Measurements from ENCODE around the gene KIF25.

Gene KIF25

DNA sequence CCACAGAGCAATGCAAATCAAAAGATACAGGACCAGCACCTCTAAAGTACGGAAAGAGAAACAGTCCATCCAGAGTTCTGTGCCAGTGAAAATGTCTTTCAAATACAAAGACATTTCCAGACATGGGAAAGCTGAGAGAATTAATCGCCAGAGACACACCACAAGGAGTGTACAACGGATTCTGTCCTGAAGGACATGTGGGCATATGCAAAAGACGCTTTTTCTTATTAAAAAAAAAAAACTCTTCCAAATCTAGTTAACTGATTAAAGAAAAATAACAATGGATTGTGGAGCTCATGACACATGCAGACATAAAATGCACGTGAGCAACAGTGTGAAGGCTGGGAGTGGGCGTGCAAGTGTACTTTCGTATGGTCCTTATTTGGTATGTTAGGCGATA lies 22.8 kb downstream of the KIF25 start:
- DNase-seq: no peak

DNA sequence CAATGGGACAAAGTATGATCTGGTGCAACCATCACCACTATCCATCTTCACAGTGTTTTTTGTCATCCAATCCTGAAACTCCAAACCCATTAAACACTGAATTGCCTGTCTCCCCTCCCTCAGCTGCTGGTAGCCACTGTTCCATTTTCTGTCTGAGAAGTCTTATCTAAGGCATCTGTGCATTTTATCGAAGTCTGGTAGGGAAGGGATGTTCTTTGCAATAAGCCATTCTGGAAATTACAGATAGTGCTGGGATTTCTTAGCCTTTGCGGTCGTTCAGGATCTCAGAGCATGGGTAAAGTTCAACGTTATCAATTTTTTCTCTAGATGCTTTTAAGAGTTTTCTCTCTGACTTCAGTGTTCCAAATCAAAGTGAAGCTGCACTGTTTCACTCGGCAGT lies 24.1 kb downstream of the KIF25 start:
- DNase-seq: no peak

DNA sequence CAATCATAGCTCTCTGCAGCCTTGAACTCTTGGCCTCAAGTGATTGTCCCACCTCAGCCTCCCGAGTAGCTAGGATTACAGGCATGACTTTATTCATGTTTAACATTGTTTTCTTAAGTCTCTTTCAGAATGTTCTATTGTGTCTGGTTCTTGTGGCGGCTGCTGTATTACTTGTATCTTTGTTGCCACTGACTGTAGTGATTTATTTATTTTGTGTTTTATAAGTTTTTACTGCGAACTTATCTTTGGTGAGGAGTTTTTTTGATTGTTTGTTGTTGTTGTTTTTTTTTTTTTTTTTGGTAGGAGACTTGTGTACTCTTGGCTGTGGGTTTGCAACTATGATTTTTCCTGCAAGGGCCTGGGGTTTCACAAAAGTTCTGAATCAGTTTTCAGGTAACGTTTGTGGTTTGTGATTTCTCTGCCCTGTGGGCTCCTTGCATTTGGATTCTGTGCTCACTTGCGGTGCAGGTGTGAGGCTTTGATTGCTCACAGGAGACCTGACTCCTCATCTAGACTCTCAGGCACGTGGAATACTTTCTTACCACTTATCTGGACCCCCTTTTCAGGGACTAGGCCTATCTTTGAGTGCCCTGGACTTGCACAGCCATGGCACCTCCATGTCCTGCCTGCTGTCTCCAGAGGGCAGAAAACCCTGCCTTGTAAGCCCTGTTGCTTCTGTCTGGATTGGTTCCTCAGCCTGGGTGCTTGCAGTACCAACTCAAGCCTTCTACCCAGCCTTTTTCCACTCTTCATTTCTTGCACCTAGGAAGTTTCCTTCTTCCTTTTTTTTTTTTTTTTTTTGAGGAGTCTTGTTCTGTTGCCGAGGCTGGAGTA lies 25.2 kb downstream of the KIF25 start:
- DNase-seq: no peak

DNA sequence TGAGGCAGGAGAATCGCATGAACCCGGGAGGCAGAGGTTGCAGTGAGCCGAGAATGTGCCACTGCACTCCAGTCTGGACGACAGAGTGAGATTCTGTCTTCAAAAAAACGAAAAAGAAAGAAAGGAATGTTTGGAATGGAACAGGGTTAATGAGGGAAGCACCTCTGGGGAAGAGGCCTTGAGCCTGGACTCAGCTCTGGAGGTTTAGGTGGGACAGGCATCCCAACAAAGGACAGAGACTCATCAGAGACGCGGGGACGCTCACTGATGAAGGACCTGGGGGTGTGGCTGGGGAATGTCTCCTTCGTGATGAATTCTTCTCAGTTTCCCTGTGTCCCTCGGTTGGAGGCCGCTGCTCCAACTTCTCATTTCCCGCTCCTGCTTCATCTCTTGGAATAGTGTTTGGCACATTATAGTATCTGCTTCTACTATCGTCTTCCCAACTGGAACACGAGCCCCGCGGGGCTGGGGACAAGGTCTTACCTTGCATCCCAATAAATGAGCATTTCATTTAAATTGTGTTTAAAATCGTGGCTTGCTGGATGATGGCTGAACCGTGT lies 27.6 kb downstream of the KIF25 start:
- DNase-seq: no peak

DNA sequence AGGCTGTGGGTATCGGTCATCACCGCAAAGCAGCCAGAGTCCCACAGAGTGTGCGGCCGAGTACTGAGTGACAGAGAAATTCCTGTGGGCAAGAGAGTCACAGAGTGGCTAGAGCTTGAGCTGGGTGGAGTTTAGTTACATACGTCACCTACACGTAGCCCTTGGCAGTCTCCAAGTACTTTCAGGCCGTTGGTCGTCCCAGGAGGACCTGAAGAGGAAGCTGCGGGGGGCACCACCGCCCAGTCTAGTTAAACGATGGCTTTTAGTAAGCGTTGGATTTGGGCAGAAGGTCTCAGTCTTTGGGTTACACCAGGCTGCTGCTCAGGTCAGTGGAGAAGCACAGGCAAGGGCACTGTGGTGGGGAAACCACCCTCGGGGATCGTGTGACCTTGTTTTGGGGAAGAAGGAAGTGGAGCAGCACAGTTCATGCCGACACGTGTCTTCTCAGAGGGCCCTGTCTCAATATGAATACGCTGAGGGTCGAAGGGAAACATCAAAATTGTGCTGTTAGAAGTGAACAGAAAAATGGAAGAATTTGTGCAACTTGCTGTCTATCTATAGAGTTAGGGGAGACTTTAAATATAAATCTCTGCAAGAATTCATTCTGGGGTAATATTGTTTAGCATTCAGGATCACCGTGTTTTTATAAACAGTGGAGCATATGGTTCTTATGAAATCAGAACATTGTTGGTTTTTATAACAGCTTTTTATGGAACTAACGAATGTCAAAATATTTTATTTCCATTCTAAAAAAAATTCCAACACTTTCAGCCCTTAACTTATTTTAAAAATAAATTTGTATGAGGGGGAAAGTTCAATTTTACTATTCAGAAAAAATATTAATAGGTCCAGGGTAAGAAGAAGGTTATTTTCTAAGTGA lies 28.6 kb downstream of the KIF25 start:
- no peak for DNase-seq

DNA sequence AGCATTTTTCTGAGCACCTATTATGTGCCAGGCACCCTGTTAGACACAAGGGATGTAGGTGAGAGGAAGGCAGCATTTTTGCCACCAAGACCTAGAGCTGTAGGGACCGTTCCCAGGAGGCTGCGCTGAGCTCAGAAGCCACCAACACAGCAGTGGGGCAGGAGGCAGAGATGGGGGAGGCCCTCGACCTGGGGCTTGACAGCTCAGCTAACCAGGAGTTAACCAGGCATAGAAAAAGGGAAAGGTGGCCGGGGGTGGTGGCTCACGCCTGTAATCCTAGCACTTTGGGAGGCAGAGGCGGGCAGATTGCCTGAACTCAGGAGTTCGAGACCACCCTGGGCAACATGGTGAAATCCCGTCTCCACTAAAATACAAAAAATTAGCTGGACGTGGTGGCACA lies 29.5 kb downstream of the KIF25 start:
- DNase-seq: no peak

DNA sequence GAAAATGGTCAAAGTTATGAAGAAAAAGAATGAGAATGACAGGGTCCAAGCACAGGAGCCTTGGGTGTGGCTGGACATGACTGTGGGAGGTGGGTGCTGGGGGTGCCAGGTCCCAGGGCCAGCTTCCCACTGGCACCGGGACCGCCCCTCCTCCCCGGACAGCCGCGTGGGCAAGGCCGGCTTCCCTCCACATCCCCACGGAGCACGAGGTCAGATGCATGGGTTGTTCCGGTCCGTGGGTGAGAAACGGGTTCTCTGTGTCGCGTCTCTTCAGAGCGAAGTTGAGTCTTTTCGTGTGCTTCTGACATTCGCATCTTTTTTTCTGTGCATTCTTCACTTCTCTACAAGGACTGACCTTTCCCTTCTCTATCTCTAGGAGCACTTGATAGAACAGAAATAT lies 30.1 kb downstream of the KIF25 start:
- no peak for DNase-seq

DNA sequence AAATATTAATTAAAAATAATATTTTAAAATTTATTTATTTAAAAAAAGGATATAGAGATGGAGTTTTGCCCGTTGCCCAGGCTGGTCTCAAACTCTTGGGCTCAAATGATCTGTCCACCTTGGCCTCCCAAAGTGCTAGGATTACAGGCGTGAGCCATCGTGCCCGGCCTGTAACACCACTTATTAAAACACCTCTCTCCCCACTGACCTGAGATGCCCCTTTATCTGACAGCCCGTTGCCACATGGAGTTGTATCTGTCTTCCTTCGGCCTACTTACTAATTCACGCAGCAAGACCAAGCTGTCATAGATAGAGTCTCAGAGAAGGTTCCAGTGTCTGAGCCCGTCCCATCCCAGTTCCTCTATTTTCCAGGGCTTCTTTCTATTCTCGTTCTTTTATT lies 30.7 kb downstream of the KIF25 start:
- DNase-seq: no peak

DNA sequence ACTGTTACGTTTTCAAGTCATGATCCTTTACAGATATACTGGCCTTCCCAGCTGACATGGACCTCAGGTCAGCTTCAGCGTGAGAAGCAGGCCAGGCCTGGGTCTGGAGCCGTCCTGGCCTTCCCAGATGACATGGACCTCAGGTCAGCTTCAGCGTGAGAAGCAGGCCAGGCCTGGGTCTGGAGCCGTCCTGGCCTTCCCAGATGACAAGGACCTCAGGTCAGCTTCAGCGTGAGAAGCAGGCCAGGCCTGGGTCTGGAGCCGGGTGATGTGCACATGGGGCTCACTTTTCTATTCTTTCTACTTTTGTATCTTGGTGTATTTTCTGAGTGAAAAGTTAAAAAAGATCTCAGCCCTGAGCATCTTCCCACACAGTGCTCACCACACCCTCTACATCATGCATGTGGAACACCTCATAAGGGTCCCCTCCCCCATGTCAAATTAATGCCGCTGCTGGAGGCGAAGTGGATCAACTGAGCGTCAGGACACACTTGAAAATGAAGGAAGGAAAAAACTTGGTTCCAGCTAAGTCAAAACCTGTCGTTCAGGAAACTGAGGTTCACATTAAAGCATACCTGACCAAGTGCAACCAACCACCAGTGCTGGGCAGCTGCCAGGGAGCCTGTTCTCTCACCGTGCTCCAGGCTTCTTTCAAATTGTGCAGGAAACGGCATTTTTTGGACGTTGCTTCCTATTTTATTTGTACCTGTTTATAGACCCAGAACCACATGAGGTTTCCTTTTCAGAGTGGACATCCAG lies 32.2 kb downstream of the KIF25 start:
- DNase-seq: no peak

DNA sequence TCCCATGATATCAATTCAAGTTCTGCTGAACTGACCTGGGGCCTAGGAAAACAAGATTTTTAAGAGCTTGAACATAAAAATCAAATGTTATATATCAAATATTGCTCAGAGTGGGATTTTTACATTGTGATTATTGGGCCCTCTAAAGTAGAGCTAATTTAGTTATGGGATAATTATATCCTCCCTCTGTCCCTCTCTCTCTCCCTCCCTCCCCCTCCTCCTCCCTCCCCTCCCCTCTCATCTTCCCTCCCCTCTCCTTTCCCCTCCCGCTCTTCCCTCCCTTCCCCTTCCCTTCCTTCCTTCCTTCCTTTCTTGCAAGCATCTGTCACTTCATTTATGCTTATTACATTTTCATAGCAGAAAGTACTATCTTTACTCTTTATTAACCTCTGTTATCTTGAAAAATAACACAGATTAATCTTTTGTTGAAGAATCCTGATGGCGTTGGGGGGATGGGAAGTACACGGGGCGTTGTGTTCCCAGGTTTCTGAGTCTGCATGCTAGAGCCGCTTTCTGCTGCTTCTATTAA lies 32.8 kb downstream of the KIF25 start:
- DNase-seq: no peak

DNA sequence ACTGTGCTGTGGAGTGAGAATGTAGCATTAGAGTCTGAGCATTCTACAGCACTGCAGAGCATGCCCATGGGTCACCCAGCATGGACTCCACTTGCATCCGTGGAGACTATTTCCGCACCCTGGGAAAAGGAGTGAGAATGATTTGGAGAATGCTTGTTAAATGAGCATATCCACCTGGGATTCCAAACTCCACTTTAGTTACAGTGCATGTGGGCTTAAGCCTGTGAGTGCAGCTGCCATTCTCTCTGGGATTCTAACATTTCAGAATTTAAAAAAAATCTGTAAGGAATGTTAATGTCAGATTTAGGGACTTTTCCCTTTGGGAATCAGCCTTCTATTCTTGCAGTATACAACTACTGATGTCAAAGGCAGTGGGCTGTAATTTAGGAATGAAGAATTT lies 33.4 kb downstream of the KIF25 start:
- DNase-seq: no peak

DNA sequence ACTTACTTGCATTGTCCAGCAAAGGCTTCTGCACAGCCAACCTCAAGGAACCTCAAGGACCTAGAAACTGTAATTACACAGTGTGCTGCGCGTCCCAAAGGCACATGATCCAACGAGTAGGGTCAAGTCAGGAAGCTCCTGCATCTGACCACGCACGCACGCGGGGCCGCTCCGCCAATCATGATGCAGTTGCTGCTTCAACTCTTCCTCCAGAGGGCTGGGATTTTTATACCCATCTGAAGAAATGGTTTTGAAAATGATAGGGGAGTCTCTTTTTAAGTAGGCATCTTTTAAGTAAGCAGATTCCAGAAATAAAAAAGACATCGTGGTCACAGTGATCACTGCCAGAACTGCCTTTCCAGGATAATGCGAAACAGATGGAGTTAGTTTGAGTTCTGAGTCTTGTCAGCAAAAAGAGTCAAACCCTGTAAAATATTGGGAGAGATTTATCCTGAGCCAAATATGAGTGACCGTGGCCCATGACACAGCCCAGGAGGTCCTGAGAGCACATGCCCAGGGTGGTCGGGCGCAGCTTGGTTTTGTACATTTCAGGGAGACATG lies 34.0 kb downstream of the KIF25 start:
- no peak for DNase-seq

DNA sequence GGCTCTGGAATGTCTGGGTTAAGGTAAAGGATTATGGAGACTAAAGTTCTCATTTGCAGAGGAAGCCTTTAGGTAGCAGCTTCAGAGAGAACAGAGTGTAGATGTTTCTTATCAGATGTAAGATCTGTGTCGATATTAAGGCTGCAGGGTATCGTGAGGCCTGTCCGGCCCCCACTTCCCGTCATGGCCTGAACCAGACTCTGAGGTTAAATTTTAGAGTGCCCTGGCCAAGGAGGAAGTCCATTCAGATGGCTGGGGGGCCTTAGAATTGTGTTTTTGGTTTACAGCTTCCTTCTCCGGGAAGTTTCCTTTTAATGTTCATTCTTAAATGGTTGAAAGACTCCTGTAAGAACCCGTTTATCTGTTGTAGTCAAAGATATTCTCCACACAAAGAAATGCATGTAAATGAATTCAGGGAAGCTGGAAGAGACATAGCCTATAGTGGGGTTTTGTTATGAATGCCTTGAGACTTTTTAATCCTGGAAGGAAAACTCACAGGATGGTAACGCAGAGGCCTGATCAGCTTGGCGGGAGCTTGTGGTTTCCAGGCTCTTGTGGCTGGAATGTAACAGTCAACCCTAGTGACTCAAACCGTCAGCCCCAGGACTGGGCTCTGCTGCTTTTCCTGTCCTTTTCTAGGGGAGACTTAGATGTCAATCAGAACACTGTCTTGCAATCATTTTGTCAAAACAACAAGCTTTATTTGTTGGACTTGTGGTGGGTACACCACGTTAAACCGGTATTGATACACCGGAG lies 34.7 kb downstream of the KIF25 start:
- DNase-seq: no peak

DNA sequence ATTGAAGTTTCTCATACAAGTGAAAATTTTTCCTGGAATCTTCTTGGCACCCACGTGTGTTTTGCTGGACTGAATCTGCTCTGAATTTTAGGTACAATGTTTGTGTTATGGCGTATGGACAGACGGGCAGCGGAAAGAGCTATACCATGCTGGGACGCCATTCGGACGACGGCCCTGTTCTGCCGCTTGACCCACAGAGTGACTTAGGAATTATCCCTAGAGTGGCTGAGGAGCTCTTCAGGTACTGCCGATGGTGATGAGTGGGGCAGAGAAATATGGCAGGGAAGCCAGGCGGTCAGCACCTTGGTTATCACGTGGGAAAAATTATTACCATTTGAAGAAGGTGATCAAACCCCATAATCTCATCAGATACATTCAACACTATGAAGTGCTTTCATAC lies 36.3 kb downstream of the KIF25 start:
- DNase-seq: no peak

DNA sequence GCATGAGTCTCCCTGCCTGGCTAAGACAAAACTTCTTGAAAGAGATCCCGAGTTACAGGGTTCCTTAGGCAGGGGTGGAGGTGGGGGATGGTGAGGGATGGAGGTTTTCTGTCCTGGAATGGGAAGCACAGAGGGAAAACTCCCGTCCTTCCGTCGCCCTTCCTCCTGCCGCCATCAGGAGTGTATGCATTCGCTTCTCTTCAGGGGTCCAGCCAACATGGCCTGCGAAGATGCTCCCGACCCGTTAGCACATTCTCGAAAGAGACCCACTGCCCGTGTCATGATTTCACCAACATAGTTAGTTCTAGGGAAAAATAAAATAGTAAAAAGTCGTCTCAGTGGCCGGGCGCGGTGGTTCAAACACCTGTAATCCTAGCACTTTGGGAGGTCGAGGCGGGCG lies 37.1 kb downstream of the KIF25 start:
- no peak for DNase-seq

DNA sequence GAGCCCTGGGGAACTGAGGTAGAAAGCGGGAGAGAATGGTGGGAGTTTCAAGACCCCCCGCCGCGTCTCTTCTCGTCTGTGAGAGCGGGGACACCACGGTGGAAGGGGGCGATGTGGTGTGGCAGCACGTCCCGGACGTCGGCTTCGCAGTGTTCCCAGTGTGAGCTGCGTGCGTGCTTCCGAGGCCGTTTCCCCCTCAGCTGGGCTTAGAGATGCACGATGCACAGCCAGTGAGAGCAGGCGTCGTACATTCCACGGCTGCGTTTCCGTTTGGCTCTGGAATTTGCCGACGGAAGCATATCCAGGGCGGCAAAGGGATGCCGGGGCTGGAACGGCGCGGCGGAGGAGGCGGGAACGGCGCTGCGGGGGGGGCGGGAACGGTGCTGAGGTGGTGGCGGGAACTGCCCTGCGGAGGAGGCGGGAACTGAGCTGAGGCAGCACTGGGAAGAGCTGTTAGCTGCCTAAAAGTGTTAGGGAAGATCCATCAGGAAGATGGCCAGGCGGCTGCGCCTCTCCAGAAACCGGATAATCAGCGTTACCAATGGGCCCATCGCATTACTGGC lies 37.7 kb downstream of the KIF25 start:
- DNase-seq: no peak

DNA sequence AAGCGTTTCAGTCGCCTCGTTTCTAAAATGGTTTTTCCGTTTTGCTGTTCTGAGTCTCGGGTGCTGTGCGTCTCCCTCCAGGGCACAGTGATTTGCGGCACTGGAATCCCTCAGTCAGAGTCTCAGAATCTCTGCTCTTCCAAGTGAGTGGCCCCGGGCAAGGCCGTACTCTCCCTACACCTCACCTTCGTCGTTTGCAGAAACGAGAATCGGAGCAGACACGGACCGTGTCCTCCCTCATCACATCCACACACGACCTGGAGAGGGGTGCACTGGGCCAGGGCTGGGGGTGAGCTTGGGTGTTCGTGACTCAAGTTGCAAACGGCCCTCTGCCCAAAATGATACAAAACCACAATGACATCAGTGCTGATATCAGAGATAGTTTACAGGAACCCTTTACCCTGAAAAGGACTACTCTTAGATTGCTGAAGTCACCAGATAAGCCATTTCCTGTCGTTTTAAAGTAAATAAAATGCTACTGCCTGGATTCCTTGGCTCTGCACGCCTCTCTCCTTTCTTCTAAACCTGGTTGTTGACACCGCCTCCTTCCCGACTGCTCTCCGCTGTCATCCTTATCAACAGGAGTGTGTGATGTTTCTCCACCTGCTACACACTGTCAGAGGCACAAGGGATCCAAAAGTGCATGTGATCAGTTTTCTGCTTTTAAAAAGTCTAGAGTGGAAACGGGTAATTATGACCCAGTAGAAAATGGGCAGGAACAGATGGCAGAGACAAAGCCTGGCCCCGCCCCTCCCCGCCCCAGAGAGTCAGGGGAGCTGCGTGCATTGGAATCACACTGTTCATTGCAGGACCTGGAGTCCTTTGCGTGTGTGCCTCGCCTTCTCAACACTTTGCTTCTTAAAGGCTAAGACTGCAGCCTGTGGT lies 38.4 kb downstream of the KIF25 start:
- DNase-seq: no peak

DNA sequence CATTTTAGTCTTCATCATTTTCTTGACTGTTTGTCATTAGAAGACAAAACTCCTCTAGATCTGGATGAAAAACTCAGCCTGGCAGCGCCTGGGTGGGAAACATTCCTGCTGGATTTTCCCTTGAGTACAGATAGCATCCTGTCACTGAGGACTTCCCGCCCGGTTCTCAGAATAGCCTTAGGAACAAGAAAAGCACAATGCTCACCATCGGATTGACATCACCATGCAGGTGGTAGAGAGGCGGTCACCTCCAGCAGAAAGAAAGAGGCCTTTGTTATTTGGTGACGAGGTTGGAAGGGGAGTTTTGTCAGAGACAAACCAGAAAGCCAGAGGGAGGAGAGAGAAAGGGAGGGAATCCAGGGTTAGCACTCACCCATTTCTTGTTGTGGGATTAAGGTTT lies 39.8 kb downstream of the KIF25 start:
- DNase-seq: no peak

DNA sequence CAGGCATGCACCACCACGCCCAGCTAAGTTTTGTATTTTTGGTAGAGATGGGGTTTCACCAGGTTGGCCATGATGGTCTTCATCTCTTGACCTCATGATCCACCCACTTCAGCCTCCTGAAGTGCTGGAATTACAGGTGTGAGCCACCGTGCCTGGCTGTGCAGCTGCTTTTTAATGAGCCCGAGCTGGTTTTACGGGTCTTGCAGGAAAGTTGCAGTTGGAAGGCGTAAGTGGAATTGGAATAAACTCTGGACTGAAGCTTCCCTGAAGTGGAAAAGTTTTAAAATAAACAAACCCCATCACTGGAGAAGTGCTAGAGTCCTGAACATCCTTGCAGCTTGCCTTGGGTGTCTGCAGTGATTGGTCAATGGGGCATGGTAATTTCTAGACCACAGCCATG lies 40.4 kb downstream of the KIF25 start:
- no peak for DNase-seq

DNA sequence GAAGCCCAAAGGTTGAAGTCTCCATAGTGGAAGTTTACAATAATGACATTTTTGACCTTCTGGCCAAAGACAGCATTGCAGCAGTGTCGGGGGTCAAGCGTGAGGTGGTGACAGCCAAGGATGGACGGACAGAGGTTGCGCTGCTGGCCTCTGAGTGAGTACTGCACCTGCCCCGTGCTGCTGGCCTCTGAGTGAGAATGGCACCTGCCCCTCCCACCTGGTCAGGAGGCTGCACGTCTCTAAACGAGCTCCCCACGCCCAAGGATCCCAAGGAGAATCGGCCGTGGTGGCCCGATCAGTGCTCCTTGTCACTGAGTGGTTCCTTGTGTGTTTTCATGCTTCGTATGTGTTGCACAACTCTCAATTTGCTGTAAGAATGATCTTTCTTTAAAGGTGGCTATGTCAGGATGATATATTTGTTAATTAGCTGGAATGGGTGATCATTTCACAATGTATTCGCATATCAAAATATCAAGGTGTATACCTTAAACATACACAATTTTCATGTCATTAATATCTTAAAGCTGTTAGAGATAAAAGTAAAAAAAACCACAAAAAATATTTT lies 41.2 kb downstream of the KIF25 start:
- no peak for DNase-seq

All from stimulated activated CD4-positive, alpha-beta T cell treated with anti-CD3 and anti-CD28 coated beads, Interleukin-4, amount 100 ng/mL, for 4 hours (primary cell).